ENCODE results near the gene DUOXA2.

The DUOXA2 gene

DNA sequence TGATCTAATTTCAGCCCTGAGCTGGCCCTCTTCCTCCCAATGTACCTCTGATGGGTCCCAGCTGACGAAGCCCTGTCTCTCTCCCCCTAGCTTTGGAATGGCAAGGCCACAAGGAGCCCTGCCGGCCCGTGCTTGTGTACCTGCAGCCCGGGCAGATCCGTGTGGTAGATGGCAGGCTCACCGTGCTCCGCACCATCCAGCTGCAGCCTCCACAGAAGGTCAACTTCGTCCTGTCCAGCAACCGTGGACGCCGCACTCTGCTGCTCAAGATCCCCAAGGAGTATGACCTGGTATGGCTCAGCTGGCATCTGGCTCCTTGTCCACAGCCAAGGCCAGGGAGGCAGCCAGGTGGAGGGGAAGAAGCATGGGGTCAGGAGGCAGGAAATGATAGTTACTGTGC is 29.8 kb downstream of the DUOXA2 start:
- Histone ChIP-seq H3K27me3 (ENCODE audit: insufficient read depth, insufficient read length) (no peaks in the 10 kb centered on the region), H3K36me3 (ENCODE audit: insufficient read depth, insufficient read length, low read length) (peaks cover 11% of the 10 kb centered on the region), H3K4me3 (ENCODE audit: insufficient read length, low read depth) (no peak overlapping the region), H3K4me1 (ENCODE audit: insufficient read depth, insufficient read length) (no peaks in the 10 kb centered on the region), H3K9me3 (ENCODE audit: insufficient read depth, low read length) (no peaks in the 10 kb centered on the region), H3K9ac (ENCODE audit: insufficient read length, low read depth) (no peak overlapping the region)
- DNase-seq (ENCODE audit: low read depth, low spot score): no peak
- no peak for TF ChIP-seq SUZ12 (IDR thresholded peaks at IDR 0.05; ENCODE audit: extremely low read depth, insufficient read depth, insufficient read length)
- no peak for TF ChIP-seq YY1 (IDR thresholded peaks at IDR 0.05; ENCODE audit: insufficient read depth, insufficient read length)
- TF ChIP-seq ZNF274 (IDR thresholded peaks at IDR 0.05; ENCODE audit: low read depth, low read length): no peak

DNA sequence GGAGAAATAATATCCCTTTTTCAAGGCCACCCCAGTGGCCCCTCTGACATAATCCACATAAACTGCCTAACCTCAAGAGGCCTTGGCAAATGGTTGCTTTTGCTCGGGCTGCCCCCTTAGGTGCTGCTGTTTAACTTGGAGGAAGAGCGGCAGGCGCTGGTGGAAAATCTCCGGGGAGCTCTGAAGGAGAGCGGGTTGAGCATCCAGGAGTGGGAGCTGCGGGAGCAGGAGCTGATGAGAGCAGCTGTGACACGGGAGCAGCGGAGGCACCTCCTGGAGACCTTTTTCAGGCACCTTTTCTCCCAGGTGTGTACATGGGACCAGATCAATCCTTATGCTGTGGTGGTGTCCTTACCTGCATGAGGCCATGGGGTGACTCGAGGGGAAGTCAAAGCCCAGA is 30.6 kb downstream of the DUOXA2 start:
- Histone ChIP-seq H3K4me3 (ENCODE audit: insufficient read length, low read depth) (no peak overlapping the region), H3K9me3 (ENCODE audit: insufficient read depth, low read length) (no peaks in the 10 kb centered on the region), H3K9ac (ENCODE audit: insufficient read length, low read depth) (no peak overlapping the region), H3K27me3 (ENCODE audit: insufficient read depth, insufficient read length) (no peaks in the 10 kb centered on the region), H3K4me1 (ENCODE audit: insufficient read depth, insufficient read length) (no peaks in the 10 kb centered on the region), H3K36me3 (ENCODE audit: insufficient read depth, insufficient read length, low read length) (peaks cover 11% of the 10 kb centered on the region)
- no peak for DNase-seq (ENCODE audit: low read depth, low spot score)
- no peak for TF ChIP-seq SUZ12 (IDR thresholded peaks at IDR 0.05; ENCODE audit: extremely low read depth, insufficient read depth, insufficient read length)
- TF ChIP-seq ZNF274 (IDR thresholded peaks at IDR 0.05; ENCODE audit: low read depth, low read length): no peak
- no peak for TF ChIP-seq YY1 (IDR thresholded peaks at IDR 0.05; ENCODE audit: insufficient read depth, insufficient read length)

DNA sequence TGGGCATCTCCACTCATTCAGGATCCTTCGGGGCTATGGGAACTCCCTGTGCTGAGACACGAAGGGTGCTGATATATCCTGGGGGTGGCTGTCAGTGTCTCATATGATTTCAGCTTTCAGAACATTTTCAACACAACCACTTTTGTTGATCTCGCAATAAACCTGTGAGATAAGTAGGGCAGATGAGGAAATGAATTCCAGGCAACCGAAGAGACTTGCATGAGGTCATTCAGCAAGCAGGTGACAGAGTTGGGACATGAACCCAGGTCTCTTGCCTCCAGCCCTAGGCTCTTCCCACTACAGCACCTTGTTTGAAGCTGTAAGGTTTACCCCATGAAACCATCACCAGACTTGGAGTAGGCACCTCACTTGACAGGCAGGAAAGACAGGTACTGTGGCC is 32.3 kb downstream of the DUOXA2 start:
- Histone ChIP-seq H3K9me3 (ENCODE audit: insufficient read depth, low read length) (no peaks in the 10 kb centered on the region), H3K4me3 (ENCODE audit: insufficient read length, low read depth) (no peak overlapping the region), H3K4me1 (ENCODE audit: insufficient read depth, insufficient read length) (no peaks in the 10 kb centered on the region), H3K27me3 (ENCODE audit: insufficient read depth, insufficient read length) (no peaks in the 10 kb centered on the region), H3K36me3 (ENCODE audit: insufficient read depth, insufficient read length, low read length) (peaks cover 9% of the 10 kb centered on the region), H3K9ac (ENCODE audit: insufficient read length, low read depth) (no peak overlapping the region)
- DNase-seq (ENCODE audit: low read depth, low spot score): no peak
- TF ChIP-seq SUZ12 (IDR thresholded peaks at IDR 0.05; ENCODE audit: extremely low read depth, insufficient read depth, insufficient read length) (no peak), ZNF274 (IDR thresholded peaks at IDR 0.05; ENCODE audit: low read depth, low read length) (no peak), YY1 (IDR thresholded peaks at IDR 0.05; ENCODE audit: insufficient read depth, insufficient read length) (no peak)

DNA sequence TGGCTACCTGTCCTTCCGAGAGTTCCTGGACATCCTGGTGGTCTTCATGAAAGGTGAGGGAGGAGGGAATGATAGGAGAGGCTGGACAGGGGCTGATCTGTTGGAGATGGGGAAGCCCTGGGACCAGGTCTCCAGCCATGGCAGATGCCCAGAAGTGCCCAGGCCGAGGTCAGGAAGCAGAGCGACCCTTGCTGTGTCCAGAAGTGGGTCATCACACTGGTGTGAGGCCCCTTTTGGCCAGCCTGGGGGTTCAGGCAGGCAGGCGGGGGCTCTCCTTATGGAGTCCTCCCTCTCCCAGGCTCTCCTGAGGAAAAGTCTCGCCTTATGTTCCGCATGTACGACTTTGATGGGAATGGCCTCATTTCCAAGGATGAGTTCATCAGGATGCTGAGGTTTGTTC is 33.5 kb downstream of the DUOXA2 start:
- H3K9me3 ChIP-seq (ENCODE audit: insufficient read depth, low read length): no peaks in the 10 kb centered on the region
- DNase-seq (ENCODE audit: low read depth, low spot score): no peak
- H3K4me1 ChIP-seq (ENCODE audit: insufficient read depth, insufficient read length): no peaks in the 10 kb centered on the region
- no peak overlapping the region for H3K9ac ChIP-seq (ENCODE audit: insufficient read length, low read depth)
- H3K36me3 ChIP-seq (ENCODE audit: insufficient read depth, insufficient read length, low read length): peaks cover 7% of the 10 kb centered on the region
- no peaks in the 10 kb centered on the region for H3K27me3 ChIP-seq (ENCODE audit: insufficient read depth, insufficient read length)
- no peak overlapping the region for H3K4me3 ChIP-seq (ENCODE audit: insufficient read length, low read depth)
- TF ChIP-seq ZNF274 (IDR thresholded peaks at IDR 0.05; ENCODE audit: low read depth, low read length): no peak
- TF ChIP-seq SUZ12 (IDR thresholded peaks at IDR 0.05; ENCODE audit: extremely low read depth, insufficient read depth, insufficient read length): no peak
- no peak for TF ChIP-seq YY1 (IDR thresholded peaks at IDR 0.05; ENCODE audit: insufficient read depth, insufficient read length)

DNA sequence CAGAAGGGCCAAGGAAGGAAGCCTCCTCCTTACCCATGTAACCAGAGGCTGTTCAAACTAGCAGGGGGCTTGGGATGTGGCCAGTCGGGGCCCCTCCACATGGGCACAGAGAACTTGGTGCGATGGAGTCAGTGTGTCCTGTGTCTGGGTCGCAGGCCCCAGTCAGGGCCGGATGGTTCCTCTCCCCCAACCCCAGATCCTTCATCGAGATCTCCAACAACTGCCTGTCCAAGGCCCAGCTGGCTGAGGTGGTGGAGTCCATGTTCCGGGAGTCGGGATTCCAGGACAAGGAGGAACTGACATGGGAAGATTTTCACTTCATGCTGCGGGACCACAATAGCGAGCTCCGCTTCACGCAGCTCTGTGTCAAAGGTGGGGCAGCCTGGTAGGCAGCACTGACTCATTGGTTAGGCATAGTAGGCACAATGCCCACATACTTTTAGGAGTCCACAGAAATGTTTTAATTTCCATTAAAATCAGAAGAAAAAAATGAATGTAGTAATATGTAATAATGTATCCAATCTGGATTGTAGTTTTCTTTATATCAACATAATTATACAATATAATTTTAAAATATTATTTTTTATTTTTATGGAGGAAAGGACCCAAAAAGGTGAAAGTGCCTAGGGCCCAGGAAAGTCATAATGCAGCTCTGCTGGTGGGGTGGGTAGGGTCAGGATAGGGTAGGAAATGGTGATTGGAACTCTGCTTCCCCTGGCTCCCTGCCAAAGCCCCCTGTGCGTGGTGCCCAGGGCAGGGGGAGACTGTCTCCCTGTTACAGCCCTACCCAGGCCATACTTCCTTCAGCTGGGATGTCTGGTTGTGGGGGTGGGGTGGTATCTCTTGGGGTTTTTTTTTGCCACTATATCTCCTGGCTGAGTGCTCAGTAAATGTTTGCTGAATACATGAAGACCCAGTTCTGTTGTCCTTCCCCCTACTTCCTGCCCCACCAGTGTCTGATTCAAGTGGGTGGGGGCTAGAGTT is 34.2 kb downstream of the DUOXA2 start:
- Histone ChIP-seq H3K4me1 (ENCODE audit: insufficient read depth, insufficient read length) (no peaks in the 10 kb centered on the region), H3K4me3 (ENCODE audit: insufficient read length, low read depth) (no peak overlapping the region), H3K27me3 (ENCODE audit: insufficient read depth, insufficient read length) (no peaks in the 10 kb centered on the region), H3K36me3 (ENCODE audit: insufficient read depth, insufficient read length, low read length) (peaks cover 7% of the 10 kb centered on the region), H3K9ac (ENCODE audit: insufficient read length, low read depth) (no peak overlapping the region), H3K9me3 (ENCODE audit: insufficient read depth, low read length) (no peaks in the 10 kb centered on the region)
- TF ChIP-seq YY1 (IDR thresholded peaks at IDR 0.05; ENCODE audit: insufficient read depth, insufficient read length) (no peak), SUZ12 (IDR thresholded peaks at IDR 0.05; ENCODE audit: extremely low read depth, insufficient read depth, insufficient read length) (no peak), ZNF274 (IDR thresholded peaks at IDR 0.05; ENCODE audit: low read depth, low read length) (no peak)
- DNase-seq (ENCODE audit: low read depth, low spot score): no peak

DNA sequence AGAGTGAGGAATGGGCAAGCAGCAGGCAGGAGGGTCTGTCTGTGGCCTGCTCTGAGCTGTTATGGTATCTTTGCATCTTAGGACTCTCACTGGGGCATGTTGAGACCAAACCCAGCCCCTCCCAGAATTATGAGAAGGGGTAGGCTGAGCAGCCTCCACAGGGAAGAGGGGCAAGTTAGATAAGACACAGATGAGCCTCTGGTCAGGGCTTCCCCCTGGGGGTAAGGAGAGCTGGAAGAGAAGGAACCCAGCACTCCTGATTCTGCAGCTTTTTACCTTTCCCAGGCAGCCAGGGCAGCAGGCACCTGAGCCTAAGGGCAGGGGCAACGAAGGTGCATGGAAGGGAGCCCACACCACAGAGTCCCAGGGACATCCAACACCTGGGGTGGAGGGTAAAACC is 34.9 kb downstream of the DUOXA2 start:
- TF ChIP-seq SUZ12 (IDR thresholded peaks at IDR 0.05; ENCODE audit: extremely low read depth, insufficient read depth, insufficient read length): no peak
- TF ChIP-seq ZNF274 (IDR thresholded peaks at IDR 0.05; ENCODE audit: low read depth, low read length): no peak
- no peak for TF ChIP-seq YY1 (IDR thresholded peaks at IDR 0.05; ENCODE audit: insufficient read depth, insufficient read length)
- Histone ChIP-seq H3K4me3 (ENCODE audit: insufficient read length, low read depth) (no peak overlapping the region), H3K9ac (ENCODE audit: insufficient read length, low read depth) (no peak overlapping the region), H3K27me3 (ENCODE audit: insufficient read depth, insufficient read length) (no peaks in the 10 kb centered on the region), H3K36me3 (ENCODE audit: insufficient read depth, insufficient read length, low read length) (peaks cover 5% of the 10 kb centered on the region), H3K9me3 (ENCODE audit: insufficient read depth, low read length) (no peaks in the 10 kb centered on the region), H3K4me1 (ENCODE audit: insufficient read depth, insufficient read length) (no peaks in the 10 kb centered on the region)
- DNase-seq (ENCODE audit: low read depth, low spot score): no peak

DNA sequence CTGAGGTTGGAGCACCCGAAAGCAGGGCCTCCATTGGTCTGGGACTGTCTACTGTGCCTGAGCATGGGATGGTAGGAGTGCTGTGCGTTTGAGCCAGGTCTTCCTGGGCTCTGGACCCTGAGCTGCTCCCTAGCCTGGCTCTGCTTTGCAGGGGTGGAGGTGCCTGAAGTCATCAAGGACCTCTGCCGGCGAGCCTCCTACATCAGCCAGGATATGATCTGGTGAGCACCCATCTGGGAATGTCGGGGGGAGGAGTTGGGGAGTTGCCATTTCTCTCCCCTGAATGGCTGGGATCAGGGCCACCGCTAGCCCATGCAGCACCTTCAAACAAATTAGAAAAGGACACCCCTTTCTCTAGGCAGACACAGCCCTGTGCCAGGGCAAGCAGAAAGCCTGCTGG is 36.4 kb downstream of the DUOXA2 start:
- H3K4me3 ChIP-seq (ENCODE audit: insufficient read length, low read depth): no peak overlapping the region
- no peaks in the 10 kb centered on the region for H3K9me3 ChIP-seq (ENCODE audit: insufficient read depth, low read length)
- TF ChIP-seq YY1 (IDR thresholded peaks at IDR 0.05; ENCODE audit: insufficient read depth, insufficient read length) (no peak), ZNF274 (IDR thresholded peaks at IDR 0.05; ENCODE audit: low read depth, low read length) (no peak), SUZ12 (IDR thresholded peaks at IDR 0.05; ENCODE audit: extremely low read depth, insufficient read depth, insufficient read length) (no peak)
- no peak overlapping the region for H3K9ac ChIP-seq (ENCODE audit: insufficient read length, low read depth)
- H3K4me1 ChIP-seq (ENCODE audit: insufficient read depth, insufficient read length): no peaks in the 10 kb centered on the region
- no peaks in the 10 kb centered on the region for H3K36me3 ChIP-seq (ENCODE audit: insufficient read depth, insufficient read length, low read length)
- no peak for DNase-seq (ENCODE audit: low read depth, low spot score)
- H3K27me3 ChIP-seq (ENCODE audit: insufficient read depth, insufficient read length): no peaks in the 10 kb centered on the region
